Ishikawa (cell line): ENCODE measurements around the gene BBS9.

ENCODE experiments used
- CEBPB ChIP-seq: IDR thresholded peaks from 2 replicates; pipeline ENCODE4 v1.6.1; 2012
- EP300 ChIP-seq: IDR thresholded peaks from 2 replicates; pipeline ENCODE4 v1.6.1; 2012; ENCODE audit warnings: borderline replicate concordance
- FOXM1 ChIP-seq: IDR thresholded peaks from 2 replicates; pipeline ENCODE4 v1.6.1; 2012; ENCODE audit warnings: low read depth, borderline replicate concordance
- NFIC ChIP-seq: IDR thresholded peaks from 2 replicates; pipeline ENCODE4 v1.6.1; 2012
- USF1 ChIP-seq: IDR thresholded peaks from 2 replicates; pipeline ENCODE4 v1.6.1; 2012
- YY1 ChIP-seq: IDR thresholded peaks from 2 replicates; pipeline ENCODE4 v1.6.1; 2012; ENCODE audit warnings: low read depth
- TF ChIP-seq, protein P1 (sequence below): IDR thresholded peaks from 2 replicates; pipeline ENCODE4 v1.6.1; 2012; ENCODE audit warnings: low read depth, mild to moderate bottlenecking

DNA sequence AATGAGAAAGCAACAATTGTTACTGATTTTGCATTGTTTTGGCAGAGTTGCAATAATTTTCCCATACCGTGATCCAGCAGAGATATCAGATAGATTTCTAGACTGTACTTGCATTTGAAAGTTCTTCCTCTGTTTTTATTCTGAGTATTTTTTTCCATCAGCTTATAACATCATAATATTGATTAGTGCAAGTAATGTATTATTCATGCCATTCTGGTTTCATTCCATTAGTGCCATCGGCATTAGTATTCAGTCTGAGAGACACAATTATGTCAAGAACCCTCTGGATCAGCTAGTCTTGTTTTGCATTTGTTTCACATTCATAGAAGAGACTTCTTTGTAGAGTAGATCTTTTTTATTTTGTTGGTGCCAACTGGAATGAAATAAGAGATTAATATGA is 304.0 kb downstream of the BBS9 start:
- TF ChIP-seq YY1 (no peak), NFIC (no peak), EP300 (no peak), USF1 (no peak), FOXM1 (no peak), CEBPB (no peak)
- TF ChIP-seq, protein P1, sequence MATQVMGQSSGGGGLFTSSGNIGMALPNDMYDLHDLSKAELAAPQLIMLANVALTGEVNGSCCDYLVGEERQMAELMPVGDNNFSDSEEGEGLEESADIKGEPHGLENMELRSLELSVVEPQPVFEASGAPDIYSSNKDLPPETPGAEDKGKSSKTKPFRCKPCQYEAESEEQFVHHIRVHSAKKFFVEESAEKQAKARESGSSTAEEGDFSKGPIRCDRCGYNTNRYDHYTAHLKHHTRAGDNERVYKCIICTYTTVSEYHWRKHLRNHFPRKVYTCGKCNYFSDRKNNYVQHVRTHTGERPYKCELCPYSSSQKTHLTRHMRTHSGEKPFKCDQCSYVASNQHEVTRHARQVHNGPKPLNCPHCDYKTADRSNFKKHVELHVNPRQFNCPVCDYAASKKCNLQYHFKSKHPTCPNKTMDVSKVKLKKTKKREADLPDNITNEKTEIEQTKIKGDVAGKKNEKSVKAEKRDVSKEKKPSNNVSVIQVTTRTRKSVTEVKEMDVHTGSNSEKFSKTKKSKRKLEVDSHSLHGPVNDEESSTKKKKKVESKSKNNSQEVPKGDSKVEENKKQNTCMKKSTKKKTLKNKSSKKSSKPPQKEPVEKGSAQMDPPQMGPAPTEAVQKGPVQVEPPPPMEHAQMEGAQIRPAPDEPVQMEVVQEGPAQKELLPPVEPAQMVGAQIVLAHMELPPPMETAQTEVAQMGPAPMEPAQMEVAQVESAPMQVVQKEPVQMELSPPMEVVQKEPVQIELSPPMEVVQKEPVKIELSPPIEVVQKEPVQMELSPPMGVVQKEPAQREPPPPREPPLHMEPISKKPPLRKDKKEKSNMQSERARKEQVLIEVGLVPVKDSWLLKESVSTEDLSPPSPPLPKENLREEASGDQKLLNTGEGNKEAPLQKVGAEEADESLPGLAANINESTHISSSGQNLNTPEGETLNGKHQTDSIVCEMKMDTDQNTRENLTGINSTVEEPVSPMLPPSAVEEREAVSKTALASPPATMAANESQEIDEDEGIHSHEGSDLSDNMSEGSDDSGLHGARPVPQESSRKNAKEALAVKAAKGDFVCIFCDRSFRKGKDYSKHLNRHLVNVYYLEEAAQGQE = no peak
